ENCODE data around the gene KRTAP4-4.

Gene KRTAP4-4

GRCh38 chr17:41184480-41184961 lies 24.0 kb upstream of the KRTAP4-4 start, which contains the start of gene KRTAP4-1:
KRTAP4-1 (minus strand) TSS chr17:41184911; CDS start chr17:41184854, 57 bp downstream.
- H3K4me3 ChIP-seq (ENCODE audit: insufficient read length, low read depth): no peak within 1 kb of the TSS
- no peak for TF ChIP-seq SUZ12 (IDR thresholded peaks at IDR 0.05; ENCODE audit: extremely low read depth, insufficient read depth, insufficient read length)

DNA sequence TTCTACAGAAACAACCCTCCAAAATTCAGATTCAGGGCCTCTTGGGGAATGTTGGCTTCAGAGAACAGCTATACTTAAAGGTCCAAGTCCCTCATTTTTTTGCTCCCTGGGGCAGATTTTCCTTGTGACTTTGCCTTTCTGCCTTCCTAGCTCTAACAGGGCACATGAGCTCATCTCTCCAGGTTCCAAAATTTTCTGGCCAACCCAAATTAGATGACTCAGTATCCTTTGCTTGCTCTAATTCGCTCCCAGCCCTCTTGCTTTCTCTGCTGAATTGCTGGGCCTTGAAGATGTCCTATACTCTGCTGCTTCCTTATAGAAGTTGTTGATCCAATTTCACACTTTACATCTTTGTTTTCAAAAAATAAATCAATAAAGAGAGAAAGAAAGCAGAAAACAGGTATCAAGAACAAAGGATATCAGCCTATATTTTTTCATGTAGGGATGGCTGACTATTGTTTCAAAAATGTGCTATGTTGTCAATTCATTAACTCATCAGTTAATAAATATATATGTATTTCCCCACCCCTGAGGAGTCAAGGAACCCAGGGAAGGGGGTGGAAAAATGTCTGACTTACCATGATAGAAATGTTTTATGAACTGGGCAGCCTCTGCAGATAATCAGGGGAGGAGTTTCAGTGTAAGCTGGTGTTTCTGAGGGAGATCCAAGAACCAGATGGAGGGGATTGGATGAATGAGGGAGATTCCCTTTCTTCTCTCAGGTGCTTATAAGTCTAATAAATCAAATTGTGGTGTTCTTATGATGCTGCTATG lies 18.5 kb upstream of the KRTAP4-4 start:
- DNase-seq (ENCODE audit: low read depth, low spot score): no peak
- H3K27me3 ChIP-seq (ENCODE audit: insufficient read depth, insufficient read length): no peaks in the 10 kb centered on the region
- H3K36me3 ChIP-seq (ENCODE audit: insufficient read depth, insufficient read length, low read length): no peaks in the 10 kb centered on the region
- H3K9ac ChIP-seq (ENCODE audit: insufficient read length, low read depth): no peak overlapping the region
- TF ChIP-seq YY1 (IDR thresholded peaks at IDR 0.05; ENCODE audit: insufficient read depth, insufficient read length): no peak
- no peak for TF ChIP-seq SUZ12 (IDR thresholded peaks at IDR 0.05; ENCODE audit: extremely low read depth, insufficient read depth, insufficient read length)
- no peak for TF ChIP-seq ZNF274 (IDR thresholded peaks at IDR 0.05; ENCODE audit: low read depth, low read length)
- no peak overlapping the region for H3K4me3 ChIP-seq (ENCODE audit: insufficient read length, low read depth)
- H3K4me1 ChIP-seq (ENCODE audit: insufficient read depth, insufficient read length): no peaks in the 10 kb centered on the region
- H3K9me3 ChIP-seq (ENCODE audit: insufficient read depth, low read length): no peaks in the 10 kb centered on the region

More at GRCh38 chr17:41184480-41184961, 24.0 kb upstream of the KRTAP4-4 start, which contains the start of gene KRTAP4-1:
- Histone ChIP-seq H3K9me3 (ENCODE audit: insufficient read depth, low read length) (no peaks in the 10 kb centered on the region), H3K27me3 (ENCODE audit: insufficient read depth, insufficient read length) (no peaks in the 10 kb centered on the region), H3K4me1 (ENCODE audit: insufficient read depth, insufficient read length) (no peaks in the 10 kb centered on the region), H3K9ac (ENCODE audit: insufficient read length, low read depth) (no peak within 1 kb of the TSS), H3K36me3 (ENCODE audit: insufficient read depth, insufficient read length, low read length) (no peaks in the 10 kb centered on the region)
- no peak for DNase-seq (ENCODE audit: low read depth, low spot score)

DNA sequence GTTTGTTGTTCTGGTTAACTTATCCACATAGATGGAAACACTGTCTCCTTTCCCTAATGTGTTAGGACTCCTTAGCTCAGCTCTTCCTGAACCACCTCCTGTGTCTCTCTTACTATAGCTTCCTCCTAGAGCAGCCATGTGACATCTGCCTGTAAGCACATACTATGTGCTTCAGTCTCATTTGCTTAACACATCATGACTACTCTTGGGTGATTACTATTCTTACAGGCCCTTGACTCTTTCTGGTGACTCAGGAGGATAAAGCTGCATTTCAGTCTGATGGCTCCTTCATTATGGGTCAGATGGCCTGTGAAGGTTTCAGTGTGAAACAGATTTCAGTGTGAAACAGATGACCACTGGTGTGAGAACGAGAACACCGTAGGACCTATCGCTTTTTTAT lies 17.8 kb upstream of the KRTAP4-4 start:
- Histone ChIP-seq H3K9ac (ENCODE audit: insufficient read length, low read depth) (no peak overlapping the region), H3K9me3 (ENCODE audit: insufficient read depth, low read length) (no peaks in the 10 kb centered on the region), H3K4me1 (ENCODE audit: insufficient read depth, insufficient read length) (no peaks in the 10 kb centered on the region), H3K4me3 (ENCODE audit: insufficient read length, low read depth) (no peak overlapping the region), H3K36me3 (ENCODE audit: insufficient read depth, insufficient read length, low read length) (no peaks in the 10 kb centered on the region), H3K27me3 (ENCODE audit: insufficient read depth, insufficient read length) (no peaks in the 10 kb centered on the region)
- DNase-seq (ENCODE audit: low read depth, low spot score): no peak
- TF ChIP-seq YY1 (IDR thresholded peaks at IDR 0.05; ENCODE audit: insufficient read depth, insufficient read length) (no peak), ZNF274 (IDR thresholded peaks at IDR 0.05; ENCODE audit: low read depth, low read length) (no peak), SUZ12 (IDR thresholded peaks at IDR 0.05; ENCODE audit: extremely low read depth, insufficient read depth, insufficient read length) (no peak)

DNA sequence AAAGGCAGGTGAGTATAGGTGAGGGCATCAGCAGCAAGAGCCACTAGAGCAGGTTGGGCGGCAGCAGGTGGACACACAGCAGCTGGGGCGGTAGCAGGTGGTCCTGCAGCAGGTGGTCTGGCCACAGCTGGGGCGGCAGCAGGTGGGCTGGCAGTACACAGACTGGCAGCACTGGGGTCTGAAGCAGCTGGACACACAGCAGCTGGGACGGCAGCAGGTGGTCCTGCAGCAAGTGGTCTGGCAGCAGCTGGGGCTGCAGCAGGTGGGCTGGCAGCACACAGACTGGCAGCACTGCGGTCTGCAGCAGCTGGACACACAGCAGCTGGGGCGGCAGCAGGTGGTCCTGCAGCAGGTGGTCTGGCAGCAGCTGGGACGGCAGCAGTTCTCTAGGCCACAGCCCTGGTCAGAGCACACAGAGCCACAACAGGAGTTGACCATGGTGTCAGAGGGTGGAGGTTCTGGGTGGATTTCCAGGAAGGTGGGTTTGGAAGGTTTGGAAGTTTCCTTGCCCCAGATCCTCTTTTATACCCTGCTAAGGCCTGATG lies 17.3 kb upstream of the KRTAP4-4 start, which contains the start of gene KRTAP4-2:
Gene KRTAP4-2 (minus strand): TSS at position 495 of the 545 bp plus-strand sequence. CDS start 57 bp downstream, at position 438.
- Histone ChIP-seq H3K27me3 (ENCODE audit: insufficient read depth, insufficient read length) (no peaks in the 10 kb centered on the region), H3K9me3 (ENCODE audit: insufficient read depth, low read length) (no peaks in the 10 kb centered on the region), H3K4me3 (ENCODE audit: insufficient read length, low read depth) (no peak within 1 kb of the TSS), H3K9ac (ENCODE audit: insufficient read length, low read depth) (no peak within 1 kb of the TSS), H3K4me1 (ENCODE audit: insufficient read depth, insufficient read length) (no peaks in the 10 kb centered on the region), H3K36me3 (ENCODE audit: insufficient read depth, insufficient read length, low read length) (no peaks in the 10 kb centered on the region)
- no peak for TF ChIP-seq YY1 (IDR thresholded peaks at IDR 0.05; ENCODE audit: insufficient read depth, insufficient read length)
- no peak for TF ChIP-seq ZNF274 (IDR thresholded peaks at IDR 0.05; ENCODE audit: low read depth, low read length)
- no peak for TF ChIP-seq SUZ12 (IDR thresholded peaks at IDR 0.05; ENCODE audit: extremely low read depth, insufficient read depth, insufficient read length)
- DNase-seq (ENCODE audit: low read depth, low spot score): no peak

DNA sequence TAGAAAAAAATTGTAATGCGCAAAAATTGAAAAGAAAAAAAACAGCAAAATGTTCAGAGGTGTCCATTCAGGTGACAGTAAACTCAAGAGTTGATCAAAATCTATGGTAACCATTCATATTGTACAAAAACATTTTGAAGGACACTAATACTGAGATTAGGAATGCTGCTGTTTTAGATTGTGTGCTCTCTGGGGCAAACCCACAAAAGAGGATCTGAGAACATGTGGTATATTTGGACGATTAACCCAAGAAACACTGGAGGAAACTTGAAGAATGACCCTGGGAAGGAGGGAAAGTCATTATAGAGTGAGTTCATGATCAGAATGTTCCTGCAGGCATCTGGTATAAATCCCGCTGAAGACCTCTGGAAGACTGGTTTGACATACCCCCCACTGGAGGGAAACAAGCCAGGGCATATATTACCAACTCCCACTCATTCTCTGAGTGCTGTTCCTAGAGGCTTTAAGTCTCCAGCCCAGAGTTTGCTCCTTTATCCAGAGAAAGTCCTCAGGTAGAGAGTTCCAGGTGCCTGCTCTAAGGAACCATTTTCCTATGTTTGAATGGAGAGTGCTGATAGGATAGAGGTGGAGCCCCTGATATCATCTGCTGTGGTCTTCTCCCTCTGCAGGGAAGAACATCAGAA lies 16.3 kb upstream of the KRTAP4-4 start:
- TF ChIP-seq YY1 (IDR thresholded peaks at IDR 0.05; ENCODE audit: insufficient read depth, insufficient read length): no peak
- no peak for TF ChIP-seq ZNF274 (IDR thresholded peaks at IDR 0.05; ENCODE audit: low read depth, low read length)
- no peak for TF ChIP-seq SUZ12 (IDR thresholded peaks at IDR 0.05; ENCODE audit: extremely low read depth, insufficient read depth, insufficient read length)
- Histone ChIP-seq H3K9me3 (ENCODE audit: insufficient read depth, low read length) (no peaks in the 10 kb centered on the region), H3K9ac (ENCODE audit: insufficient read length, low read depth) (no peak overlapping the region), H3K4me3 (ENCODE audit: insufficient read length, low read depth) (no peak overlapping the region), H3K27me3 (ENCODE audit: insufficient read depth, insufficient read length) (no peaks in the 10 kb centered on the region), H3K36me3 (ENCODE audit: insufficient read depth, insufficient read length, low read length) (no peaks in the 10 kb centered on the region), H3K4me1 (ENCODE audit: insufficient read depth, insufficient read length) (no peaks in the 10 kb centered on the region)
- no peak for DNase-seq (ENCODE audit: low read depth, low spot score)

GRCh38 chr17:41171886-41172285 lies 11.3 kb upstream of the KRTAP4-4 start:
- no peaks in the 10 kb centered on the region for H3K27me3 ChIP-seq (ENCODE audit: insufficient read depth, insufficient read length)
- no peak for DNase-seq (ENCODE audit: low read depth, low spot score)
- no peak overlapping the region for H3K4me3 ChIP-seq (ENCODE audit: insufficient read length, low read depth)
- H3K9ac ChIP-seq (ENCODE audit: insufficient read length, low read depth): no peak overlapping the region
- H3K4me1 ChIP-seq (ENCODE audit: insufficient read depth, insufficient read length): no peaks in the 10 kb centered on the region
- H3K9me3 ChIP-seq (ENCODE audit: insufficient read depth, low read length): no peaks in the 10 kb centered on the region
- no peaks in the 10 kb centered on the region for H3K36me3 ChIP-seq (ENCODE audit: insufficient read depth, insufficient read length, low read length)
- TF ChIP-seq ZNF274 (IDR thresholded peaks at IDR 0.05; ENCODE audit: low read depth, low read length): no peak
- no peak for TF ChIP-seq SUZ12 (IDR thresholded peaks at IDR 0.05; ENCODE audit: extremely low read depth, insufficient read depth, insufficient read length)
- TF ChIP-seq YY1 (IDR thresholded peaks at IDR 0.05; ENCODE audit: insufficient read depth, insufficient read length): no peak

DNA sequence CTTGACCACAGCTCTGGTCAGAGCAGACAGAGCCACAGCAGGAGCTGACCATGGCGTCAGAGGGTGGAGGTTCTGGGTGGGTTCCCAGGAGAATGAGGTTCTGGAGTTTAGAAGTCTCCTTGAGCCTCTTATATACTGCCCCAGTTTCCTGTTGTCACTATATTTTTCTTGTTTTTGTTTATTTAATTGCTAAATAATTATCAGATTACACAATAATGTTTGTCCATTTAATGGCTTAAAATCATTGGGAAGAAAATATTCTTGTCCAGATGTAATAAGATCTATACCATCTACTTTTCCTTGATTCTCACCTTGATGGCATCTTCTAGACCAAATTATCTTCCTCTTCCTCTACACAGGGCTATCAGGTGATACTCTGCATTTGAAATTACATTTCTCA lies 7.6 kb upstream of the KRTAP4-4 start, which contains the start of gene KRTAP4-3:
Gene KRTAP4-3 (minus strand): TSS at position 101 of the 400 bp plus-strand sequence. CDS start 49 bp downstream, at position 52.
- Histone ChIP-seq H3K9me3 (ENCODE audit: insufficient read depth, low read length) (no peaks in the 10 kb centered on the region), H3K9ac (ENCODE audit: insufficient read length, low read depth) (no peak within 1 kb of the TSS), H3K4me3 (ENCODE audit: insufficient read length, low read depth) (no peak within 1 kb of the TSS), H3K4me1 (ENCODE audit: insufficient read depth, insufficient read length) (no peaks in the 10 kb centered on the region), H3K36me3 (ENCODE audit: insufficient read depth, insufficient read length, low read length) (no peaks in the 10 kb centered on the region), H3K27me3 (ENCODE audit: insufficient read depth, insufficient read length) (no peaks in the 10 kb centered on the region)
- DNase-seq (ENCODE audit: low read depth, low spot score): no peak
- no peak for TF ChIP-seq YY1 (IDR thresholded peaks at IDR 0.05; ENCODE audit: insufficient read depth, insufficient read length)
- TF ChIP-seq ZNF274 (IDR thresholded peaks at IDR 0.05; ENCODE audit: low read depth, low read length): no peak
- TF ChIP-seq SUZ12 (IDR thresholded peaks at IDR 0.05; ENCODE audit: extremely low read depth, insufficient read depth, insufficient read length): no peak

Data from NT2/D1 (cell line).